Measurements from ENCODE around the gene ICA1. TPM values are rescaled to one million over a fixed set of nuclear protein-coding genes. Genes with fewer than 3 reads are reported as not detected.

Gene ICA1
- total RNA-seq, 1 experiment from 2014 or later: 28.8 TPM

- H3K27me3 Mint-ChIP-seq (ENCODE audit: low read depth): no peaks in the 10 kb centered on the region
- Histone ChIP-seq H4K20me1 (ENCODE audit: control insufficient read depth, insufficient read depth, insufficient read length) (no peaks in the 10 kb centered on the region), H2BK20ac (ENCODE audit: low read depth, low read length, poor library complexity, severe bottlenecking) (no peak overlapping the region), H3K9ac (ENCODE audit: extremely low read depth, insufficient read length, low read length) (no peak overlapping the region), H3K14ac (ENCODE audit: insufficient read depth, low read length) (no peak overlapping the region), H3K4me2 (ENCODE audit: insufficient read depth, insufficient read length, low read length) (no peak overlapping the region), H3K23me2 (ENCODE audit: insufficient read length, low read depth, low read length, poor library complexity, severe bottlenecking) (no peaks in the 10 kb centered on the region), H3T11ph (ENCODE audit: low read length) (no peak overlapping the region), H2AFZ (ENCODE audit: low read length) (no peak overlapping the region), H3K56ac (ENCODE audit: insufficient read length, low read depth, low read length) (no peak overlapping the region), H3K79me2 (ENCODE audit: insufficient read depth, low read length) (no peaks in the 10 kb centered on the region), H3K18ac (ENCODE audit: insufficient read length, low read depth, low read length) (no peak overlapping the region), H4K5ac (ENCODE audit: insufficient read length, low read depth, low read length) (no peak overlapping the region), H3K27me3 (ENCODE audit: insufficient read depth, low read length) (no peaks in the 10 kb centered on the region), H2BK12ac (ENCODE audit: insufficient read length, low read depth, low read length) (no peak overlapping the region), H3K4ac (ENCODE audit: low read depth, low read length) (no peak overlapping the region), H3K23ac (ENCODE audit: insufficient read length, low read depth, low read length) (no peak overlapping the region), H2BK120ac (ENCODE audit: low read depth, low read length, poor library complexity, severe bottlenecking) (no peak overlapping the region), H4K91ac (ENCODE audit: insufficient read length, low read depth, low read length) (no peak overlapping the region), H3K9me3 (ENCODE audit: control insufficient read depth, low read depth, low read length) (no peaks in the 10 kb centered on the region), H2BK5ac (ENCODE audit: insufficient read length, low read length) (no peak overlapping the region), H4K8ac (replicated peaks; ENCODE audit: insufficient read length, low read depth, low read length) (no peak overlapping the region), H2AK5ac (ENCODE audit: insufficient read length, low read length) (no peak overlapping the region), H2BK15ac (ENCODE audit: low read depth, low read length) (no peak overlapping the region), H3K27ac (ENCODE audit: insufficient read length, low read depth, low read length) (no peak overlapping the region), H3K79me1 (ENCODE audit: insufficient read depth, low read depth, low read length, poor library complexity, severe bottlenecking) (no peaks in the 10 kb centered on the region), H3K4me1 (ENCODE audit: insufficient read depth, low read length) (peaks cover 4% of the 10 kb centered on the region; the same call in 1 of the 2 replicates)
- TF ChIP-seq CTCF (conservative IDR thresholded peaks at IDR 0.05): no peak
- DNase-seq: no peak
- H3K9me3 Mint-ChIP-seq: no peaks in the 10 kb centered on the region
- H3K27ac Mint-ChIP-seq: no peak overlapping the region
- H3K36me3 Mint-ChIP-seq (ENCODE audit: insufficient read depth in 1 of 3, low read depth in 3 of 3): no peaks in the 10 kb centered on the region
- no peak overlapping the region for H3K4me3 Mint-ChIP-seq
- H3K4me1 Mint-ChIP-seq: peaks cover 29 to 38% of the 10 kb centered on the region in 2 experiments
- no CpG with 5 or more reads among the region's 3 CpGs for WGBS (ENCODE audit: extremely low coverage, insufficient read length, low lambda C conversion rate)
Measured at GRCh38 chr7:8291397-8292141, 29.6 kb upstream of the ICA1 start.

Data from H9 (cell line).